Activated CD4-positive, alpha-beta T cell treated with anti-CD3 and anti-CD28 coated beads, Interleukin-10, Interleukin-2, amounts not matched to agents 100 ng/mL and 50 ng/mL, durations not matched to agents 16 hours and 8 hours (primary cell): ENCODE results near the gene INPP1.

ENCODE experiments used
- DNase-seq: peaks from one replicate; pipeline ENCODE4 v3.0.0-alpha.2; 2020

Gene INPP1

DNA sequence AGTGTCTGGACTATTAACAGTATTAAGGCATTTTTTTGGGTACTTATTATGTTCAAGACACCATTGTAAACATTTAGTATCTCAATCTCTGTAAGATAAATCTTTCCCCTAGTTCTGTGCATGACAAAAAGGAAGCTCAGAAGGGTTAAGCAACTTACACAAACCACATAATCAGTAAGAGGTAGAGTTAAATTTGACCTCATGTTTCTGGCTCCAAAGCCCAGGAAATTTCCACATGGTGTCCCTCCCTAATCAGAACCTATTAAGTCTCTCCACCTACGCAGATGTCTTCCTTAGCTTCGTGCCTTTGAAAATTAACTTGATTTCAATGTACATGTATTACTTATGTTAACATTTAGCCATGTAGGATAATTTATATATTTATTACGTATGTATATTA is 66.8 kb downstream of the INPP1 start:
- DNase-seq, result no peak

DNA sequence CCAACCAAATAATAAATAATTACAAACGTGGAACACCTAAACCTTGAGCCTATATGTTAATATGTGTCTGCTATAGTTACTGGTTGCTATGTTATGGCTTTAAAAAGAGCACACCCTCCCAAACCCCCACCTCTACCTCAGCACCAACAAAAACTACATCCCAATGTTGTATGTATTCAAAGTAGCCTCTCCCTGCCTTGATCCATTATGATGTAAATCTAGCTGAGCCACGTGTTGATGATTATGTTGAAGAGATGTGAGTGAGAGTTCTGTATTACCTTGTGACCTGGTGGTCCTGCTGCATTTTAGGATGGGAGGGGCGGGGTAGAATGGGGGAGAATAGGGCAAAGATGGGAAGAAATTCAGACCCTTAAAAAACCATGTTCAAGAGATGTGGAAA is 69.6 kb downstream of the INPP1 start:
- DNase-seq, result no peak

DNA sequence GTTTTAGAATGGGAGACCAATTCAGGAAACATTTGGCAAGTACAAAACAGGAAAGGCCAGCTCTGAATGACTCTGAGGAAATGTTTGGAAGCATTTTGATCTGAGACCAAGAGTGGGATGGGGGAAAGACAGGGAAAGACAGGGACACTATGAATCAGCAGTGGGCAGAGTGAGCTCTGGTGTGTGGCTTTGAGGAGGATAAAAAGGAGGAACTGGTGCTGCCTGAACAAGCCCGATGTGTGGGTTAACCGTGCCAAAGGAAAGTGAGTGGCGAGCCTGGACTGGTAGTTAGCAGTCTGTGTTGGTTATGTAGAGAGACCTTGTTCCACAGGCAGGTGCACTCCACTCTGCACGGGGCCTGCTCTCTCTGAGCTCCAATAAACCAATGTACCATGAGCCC is 70.0 kb downstream of the INPP1 start:
- no peak for DNase-seq

DNA sequence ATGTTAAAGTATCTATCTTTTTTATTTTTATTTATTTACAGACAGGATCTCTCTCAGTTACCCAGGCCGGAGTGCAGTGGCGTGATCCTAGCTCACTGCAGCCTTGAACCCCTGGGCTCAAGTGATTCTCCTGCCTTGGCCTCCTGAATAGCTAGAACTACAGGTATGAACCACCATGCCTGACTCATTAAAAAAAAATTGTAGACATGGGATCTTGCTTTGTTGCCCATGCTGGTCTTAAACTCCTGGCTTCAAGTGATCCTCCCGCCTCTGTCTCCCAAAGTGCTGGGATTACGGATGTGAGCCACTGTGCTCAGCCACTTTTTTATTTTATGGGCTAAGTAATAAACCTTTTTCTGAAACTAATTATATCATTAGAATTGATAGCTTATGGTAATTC is 71.9 kb downstream of the INPP1 start:
- DNase-seq, result no peak

DNA sequence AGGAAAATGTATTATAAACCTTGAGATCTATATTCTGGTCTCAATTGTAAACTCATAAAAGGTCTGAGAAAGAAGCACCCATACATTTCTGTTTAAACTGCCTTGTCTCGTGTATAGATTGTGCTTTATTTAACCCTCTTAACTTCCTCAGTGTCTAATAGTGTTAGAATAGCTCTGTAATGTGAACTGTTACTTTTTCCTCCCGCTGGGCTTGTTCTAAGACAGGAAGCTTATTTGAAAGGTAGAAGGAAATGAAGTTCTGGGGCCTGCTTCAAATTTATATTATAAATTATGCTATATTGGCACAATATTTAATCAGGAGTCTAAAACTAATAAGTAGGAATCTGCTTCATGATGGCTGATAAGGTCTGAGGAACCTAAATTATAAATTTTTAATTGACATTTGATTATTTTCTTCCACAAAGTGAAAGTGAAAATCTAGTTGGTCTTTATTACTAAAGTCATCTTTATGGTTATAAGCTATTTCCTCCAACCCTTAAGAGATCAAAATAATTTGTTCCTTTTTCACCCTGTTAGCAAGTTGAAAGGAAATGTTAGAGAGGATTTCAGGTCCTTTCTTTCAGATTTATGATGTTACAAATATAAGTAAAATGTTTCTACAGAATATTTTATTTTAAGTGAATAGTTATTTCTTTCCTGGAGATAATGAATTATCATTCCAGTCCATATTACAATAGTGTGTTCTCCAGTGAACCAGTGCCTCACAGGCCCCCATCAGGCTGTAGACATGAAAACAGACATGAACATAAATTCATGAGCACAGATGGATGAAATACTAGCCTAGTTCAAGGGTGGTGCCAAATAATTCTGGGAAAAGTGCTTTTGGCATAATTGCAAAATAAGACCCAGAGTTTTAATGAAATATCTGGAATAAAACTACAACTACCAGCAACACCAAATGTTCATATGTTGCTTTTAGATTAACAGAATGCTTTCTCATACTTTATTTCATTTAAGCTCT is 72.7 kb downstream of the INPP1 start:
- DNase-seq, result no peak

DNA sequence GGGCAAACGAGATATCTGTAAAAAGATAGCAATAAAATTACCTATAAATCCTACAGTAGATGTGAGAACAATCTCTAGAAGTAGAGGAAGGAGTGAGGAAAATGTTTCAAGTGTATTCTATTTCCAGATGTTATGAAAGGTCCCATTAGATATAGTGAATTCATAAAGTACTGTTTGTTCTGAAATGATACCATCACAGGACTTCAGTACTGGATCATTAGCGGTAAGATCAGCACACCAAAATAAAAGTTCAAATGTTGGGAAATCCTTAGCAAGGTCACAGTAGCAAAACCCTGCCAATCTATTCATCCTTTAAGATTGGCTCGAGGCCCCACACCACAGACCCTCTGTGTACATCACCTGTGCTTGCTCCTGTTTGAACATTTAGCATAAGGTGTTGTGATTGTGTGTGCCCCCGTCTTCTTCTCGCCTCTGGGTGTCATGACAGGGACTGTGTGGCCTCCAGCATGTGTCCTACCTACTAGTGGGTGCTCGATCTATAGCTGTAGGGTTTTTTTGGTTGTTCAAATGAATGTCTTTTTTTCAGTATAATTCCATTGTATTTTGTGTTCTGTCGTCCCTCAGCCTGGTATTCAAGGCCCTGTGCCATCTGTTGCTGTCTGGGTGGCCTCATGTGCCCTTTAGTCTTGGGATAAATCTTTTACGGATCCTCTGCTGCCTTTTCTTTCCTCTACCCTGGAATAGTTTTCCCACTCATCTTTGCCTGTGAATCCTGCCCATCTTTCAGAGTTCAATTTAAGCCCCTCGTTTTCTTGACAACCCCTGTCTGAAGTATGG is 73.9 kb downstream of the INPP1 start:
- DNase-seq, result no peak

DNA sequence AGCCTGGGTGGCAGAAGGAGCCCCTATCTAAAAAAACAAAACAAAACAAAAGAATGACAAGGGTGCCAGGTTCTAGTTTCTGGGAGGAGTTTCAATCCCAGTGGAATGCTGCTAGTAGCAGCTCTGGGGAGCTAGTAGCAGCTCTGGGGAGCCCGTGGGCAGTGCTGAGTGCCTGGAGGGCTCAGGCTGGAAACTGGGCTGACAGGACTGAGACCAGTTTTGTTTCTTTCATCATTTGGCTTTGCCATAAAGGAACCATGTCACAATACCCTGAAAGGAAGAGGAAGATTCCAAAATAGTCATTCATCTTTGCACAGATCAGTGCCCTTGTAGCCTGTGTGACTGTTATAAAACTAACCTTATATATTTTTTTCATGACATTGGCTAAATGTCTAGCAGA is 75.3 kb downstream of the INPP1 start:
- no peak for DNase-seq

DNA sequence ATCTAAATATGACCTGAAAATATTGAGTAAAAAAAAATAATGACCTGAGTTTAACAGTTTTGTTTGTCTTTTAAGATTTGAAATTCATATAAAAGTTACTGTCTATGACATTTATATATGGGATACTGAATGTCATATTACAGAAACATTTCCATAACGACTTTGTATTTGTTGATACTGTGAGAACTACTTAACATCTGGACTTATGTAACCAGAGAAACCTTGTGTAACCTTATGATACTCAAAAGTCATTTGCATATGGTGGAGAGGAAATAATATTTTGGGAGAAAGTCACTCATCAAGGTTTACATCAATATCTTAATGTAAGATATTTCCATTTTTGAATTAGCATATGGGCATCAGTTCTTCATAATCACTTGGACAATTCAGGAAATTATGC is 77.4 kb downstream of the INPP1 start:
- DNase-seq, result no peak
